ENCODE measurements around the gene ATP6V0A1. TPM values are rescaled to one million over a fixed set of nuclear protein-coding genes. Genes with fewer than 3 reads are reported as not detected.

The ATP6V0A1 gene
- total and polyA plus RNA-seq, 7 donors: 41.1 to 116 (median 62.7) TPM

- intact Hi-C loops (cut with DNase I): loop anchor here (5.0 kb wide), 2 partner anchors 41 to 46 kb away; no protein-coding TSS in a partner anchor
- Histone ChIP-seq H3K27ac (peak overlapping the region; percentile 42), H3K36me3 (ENCODE audit: insufficient read depth in 1 of 2, low read depth in 1 of 2) (peaks cover 10 to 87% of the 10 kb centered on the region in 2 donors), H3K4me3 (no peak overlapping the region), H3K4me1 (peaks cover 23% of the 10 kb centered on the region), H3K27me3 (ENCODE audit: insufficient read depth in 3 of 3, low read length in 2 of 3) (no peaks in the 10 kb centered on the region), H3K9me3 (no peaks in the 10 kb centered on the region)
- WGBS, 3 donors: 95 to 96% (median 95%) methylated on average over 11 of the region's 11 CpGs
- no peak for DNase-seq
- no peak for ATAC-seq
- TF ChIP-seq CTCF (IDR thresholded peaks at IDR 0.05): no peak
These were observed 55.0 kb downstream of the ATP6V0A1 start for GRCh38 chr17:42513686-42514085.

GRCh38 chr17:42514279-42514678 lies 55.6 kb downstream of the ATP6V0A1 start:
- ATAC-seq (no peak), DNase-seq (no peak)
- intact Hi-C loops (cut with DNase I): loop anchor here (5.0 kb wide), 2 partner anchors 42 to 47 kb away; no protein-coding TSS in a partner anchor
- Histone ChIP-seq H3K9me3 (no peaks in the 10 kb centered on the region), H3K27ac (no peak overlapping the region), H3K27me3 (ENCODE audit: insufficient read depth in 3 of 3, low read length in 2 of 3) (no peaks in the 10 kb centered on the region), H3K4me1 (peaks cover 29% of the 10 kb centered on the region), H3K36me3 (ENCODE audit: insufficient read depth in 1 of 2, low read depth in 1 of 2) (peaks cover 7 to 81% of the 10 kb centered on the region in 2 donors), H3K4me3 (no peak overlapping the region)
- no peak for TF ChIP-seq CTCF (IDR thresholded peaks at IDR 0.05)
- 95 to 96% (median 96%) methylated on average over 11 of the region's 11 CpGs for WGBS, 3 donors

DNA sequence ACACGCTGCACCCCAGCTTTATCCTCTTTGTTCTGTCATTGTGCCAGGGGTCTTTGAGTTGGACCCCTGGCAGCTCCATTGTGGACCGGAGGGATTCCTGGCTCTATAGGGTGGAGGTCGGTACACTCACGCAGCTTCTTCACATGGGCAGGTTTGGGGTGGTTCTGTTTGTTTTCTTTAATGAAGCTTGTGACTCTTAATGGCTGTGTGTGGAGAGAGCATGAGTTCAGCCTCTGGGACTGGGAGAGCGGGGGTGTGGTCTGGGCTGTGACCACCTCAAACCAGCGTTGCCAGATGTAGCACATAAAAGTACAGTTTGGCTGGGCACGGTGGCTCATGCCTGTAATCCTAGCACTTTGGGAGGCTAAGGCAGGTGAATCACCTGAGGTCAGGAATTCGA lies 56.2 kb downstream of the ATP6V0A1 start:
- peaks cover 7 to 76% of the 10 kb centered on the region in 2 donors for H3K36me3 ChIP-seq (ENCODE audit: insufficient read depth in 1 of 2, low read depth in 1 of 2)
- DNase-seq (no peak), ATAC-seq (no peak)
- no peak overlapping the region for H3K4me3 ChIP-seq
- no peak for TF ChIP-seq CTCF (IDR thresholded peaks at IDR 0.05)
- H3K4me1 ChIP-seq: peaks cover 34% of the 10 kb centered on the region
- intact Hi-C loops (cut with DNase I): loop anchor here (5.0 kb wide), 5 partner anchors 43 to 193 kb away; no protein-coding TSS in a partner anchor
- WGBS, 3 donors: 87 to 90% (median 88%) methylated on average over 8 of the region's 8 CpGs
- H3K9me3 ChIP-seq: no peaks in the 10 kb centered on the region
- no peaks in the 10 kb centered on the region for H3K27me3 ChIP-seq (ENCODE audit: insufficient read depth in 3 of 3, low read length in 2 of 3)
- H3K27ac ChIP-seq: no peak overlapping the region

- Histone ChIP-seq H3K27ac (peak overlapping the region; percentile 84), H3K4me1 (peaks cover 56% of the 10 kb centered on the region), H3K9me3 (no peaks in the 10 kb centered on the region), H3K27me3 (ENCODE audit: insufficient read depth in 3 of 3, low read length in 2 of 3) (no peaks in the 10 kb centered on the region), H3K4me3 (no peak overlapping the region), H3K36me3 (ENCODE audit: insufficient read depth in 1 of 2, low read depth in 1 of 2) (peaks cover 10 to 68% of the 10 kb centered on the region in 2 donors)
- peak; percentile 33 to 58 (median 50) for ATAC-seq
- TF ChIP-seq CTCF (IDR thresholded peaks at IDR 0.05): peak; percentile 80
- 23 to 35% (median 26%) methylated on average over 9 of the region's 9 CpGs for WGBS, 3 donors
- intact Hi-C loops (cut with DNase I): loop anchor here in 1 of 2 donors (5.0 kb wide), 3 partner anchors 85 to 195 kb away; no protein-coding TSS in a partner anchor
- DNase-seq: peak; percentile 84 to 91
These were observed 58.8 kb downstream of the ATP6V0A1 start for GRCh38 chr17:42517516-42517915.

Data from psoas muscle (tissue), 8 donors.